Stimulated activated CD4-positive, alpha-beta T cell treated with anti-CD3 and anti-CD28 coated beads, Interleukin-15, amount 100 ng/mL, for 1 hour (primary cell): ENCODE results near the gene NELL2.
A peak's percentile ranks its signal among the peaks of the same experiment; 100 is the strongest.
"Not testable (repeated sequence)": the region's sequence is repeated elsewhere in the genome, so short reads cannot be mapped to it uniquely, and the experiment has no call there.

Source experiments
- DNase-seq, 2 donors: peaks; one replicate each; pipeline ENCODE4 v3.0.0-alpha.2; 2020; ENCODE audit warnings: low read depth in 1 of 2, low spot score in 1 of 2

Gene NELL2

DNA sequence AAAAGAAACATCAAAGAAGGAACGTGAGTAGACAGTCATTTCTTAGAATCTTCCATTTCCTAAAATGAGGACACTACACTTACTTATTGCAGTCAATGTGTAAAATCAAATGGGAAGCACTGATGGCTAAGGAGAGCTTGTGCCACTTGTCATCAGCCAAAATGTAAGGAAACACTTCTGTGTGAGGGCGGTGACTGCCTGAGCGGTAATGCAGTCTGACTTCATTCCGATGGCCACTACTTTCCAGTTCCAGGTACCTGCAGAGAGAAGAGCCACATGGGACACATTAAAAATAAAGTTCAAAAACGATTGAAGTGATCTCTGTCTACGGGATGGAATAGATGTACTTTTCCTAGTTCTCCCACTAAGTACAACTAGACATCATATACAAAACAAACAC is 96.3 kb downstream of the NELL2 start:
- DNase-seq, result no peak

DNA sequence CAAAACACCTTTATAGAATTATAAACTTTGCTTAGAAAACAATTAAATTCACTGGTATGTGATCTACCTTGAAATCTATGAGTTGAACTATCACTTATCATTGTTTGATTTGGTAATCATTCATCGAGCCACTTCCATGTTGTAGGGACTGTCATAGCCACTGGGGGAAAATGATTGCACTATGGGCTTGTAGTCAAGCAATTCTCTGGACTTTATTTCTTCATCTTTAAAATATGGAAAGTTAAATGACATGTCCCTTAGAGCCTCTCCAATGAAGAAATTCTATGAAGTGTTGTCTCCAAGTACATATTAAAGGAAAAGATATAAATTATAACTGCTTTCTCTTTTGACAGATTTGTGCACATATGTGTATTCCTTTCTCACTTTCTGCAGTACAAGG is 97.3 kb downstream of the NELL2 start:
- DNase-seq, result no peak

DNA sequence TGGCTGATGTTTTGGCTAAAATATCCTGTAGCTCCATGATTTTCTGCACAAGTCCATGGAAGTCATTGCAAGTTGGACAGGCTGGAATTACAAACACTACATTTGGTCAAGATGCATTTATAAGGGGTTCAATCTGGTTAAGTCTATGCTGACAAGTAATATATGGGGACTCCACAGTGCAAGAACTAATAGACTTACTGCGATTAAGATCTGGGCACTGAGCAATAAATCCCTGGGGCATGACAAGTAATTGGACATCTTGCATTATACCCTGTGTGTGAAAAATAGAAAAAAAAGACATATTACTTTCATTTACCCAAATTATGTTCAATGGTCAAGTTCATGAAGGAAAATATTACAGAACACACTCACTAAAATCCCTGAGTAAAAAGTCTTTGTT is 99.1 kb downstream of the NELL2 start:
- DNase-seq, result no peak

DNA sequence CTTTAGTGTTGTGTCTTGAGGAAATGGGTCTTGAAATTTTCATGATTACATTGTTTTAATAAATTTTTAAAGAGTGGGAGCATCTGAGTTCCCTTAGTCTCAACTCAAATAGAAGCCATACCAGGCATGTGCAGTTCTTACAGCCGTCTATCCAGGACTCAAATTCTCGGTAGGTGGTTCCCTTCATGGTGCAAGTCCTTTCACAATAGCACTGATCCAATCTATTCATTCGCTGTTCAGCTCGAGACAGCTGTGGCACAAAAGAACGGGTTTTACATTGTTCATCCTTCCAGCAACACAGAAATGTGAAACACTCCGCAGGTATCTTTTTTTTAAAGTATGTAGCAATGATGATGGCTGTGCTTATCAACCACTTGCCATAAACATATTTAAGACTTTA is 100.2 kb downstream of the NELL2 start:
- DNase-seq, result no peak

GRCh38 chr12:44774815-44775411 is 101.2 kb downstream of the NELL2 start:
- DNase-seq, result peak; percentile 21 to 35

DNA sequence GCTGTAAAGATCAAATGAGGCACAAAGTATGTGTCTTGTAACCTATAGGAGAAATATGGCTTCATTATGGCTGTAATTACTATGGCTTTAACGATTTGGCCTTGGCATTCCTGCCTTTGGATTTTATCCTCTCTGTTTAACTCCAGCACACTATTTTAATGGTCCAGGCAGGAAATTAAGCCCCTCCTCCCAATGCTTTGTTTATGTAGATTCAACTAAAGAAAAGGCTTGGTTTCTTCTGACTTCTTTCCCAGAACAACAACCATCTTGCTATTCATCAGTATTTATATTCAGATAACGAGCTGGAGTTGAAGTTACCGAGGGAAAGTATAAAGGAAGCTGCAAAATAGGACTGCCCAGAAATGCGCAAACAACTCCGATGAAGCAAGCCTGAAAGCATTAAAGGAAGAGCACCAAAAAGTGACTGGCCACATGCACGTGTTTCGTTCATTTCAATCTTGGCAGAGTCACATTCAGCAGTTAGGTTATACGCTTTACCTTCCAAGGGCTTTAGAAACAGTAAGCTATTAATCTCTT is 104.6 kb downstream of the NELL2 start:
- no peak for DNase-seq

GRCh38 chr12:44765796-44766195 is 110.3 kb downstream of the NELL2 start:
- DNase-seq, result no peak

DNA sequence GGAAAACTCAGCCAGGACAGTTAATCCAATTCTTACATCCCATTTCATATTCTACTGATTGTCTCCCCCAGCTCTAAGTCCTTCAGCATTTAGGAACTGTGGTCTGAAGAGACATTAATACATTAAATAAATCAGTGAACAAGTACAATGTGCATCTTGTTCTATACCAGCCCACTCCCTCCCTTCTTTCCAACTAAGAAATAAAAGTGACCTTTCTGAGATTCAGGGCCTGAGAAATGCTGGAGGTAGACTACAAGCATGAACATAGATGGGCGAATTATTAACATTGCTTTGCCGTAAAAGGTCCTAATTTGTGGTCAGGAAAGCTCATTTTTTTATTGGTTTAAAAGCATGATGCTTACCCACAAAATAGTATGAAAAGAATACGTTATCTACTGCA is 113.1 kb downstream of the NELL2 start:
- DNase-seq, result no peak

DNA sequence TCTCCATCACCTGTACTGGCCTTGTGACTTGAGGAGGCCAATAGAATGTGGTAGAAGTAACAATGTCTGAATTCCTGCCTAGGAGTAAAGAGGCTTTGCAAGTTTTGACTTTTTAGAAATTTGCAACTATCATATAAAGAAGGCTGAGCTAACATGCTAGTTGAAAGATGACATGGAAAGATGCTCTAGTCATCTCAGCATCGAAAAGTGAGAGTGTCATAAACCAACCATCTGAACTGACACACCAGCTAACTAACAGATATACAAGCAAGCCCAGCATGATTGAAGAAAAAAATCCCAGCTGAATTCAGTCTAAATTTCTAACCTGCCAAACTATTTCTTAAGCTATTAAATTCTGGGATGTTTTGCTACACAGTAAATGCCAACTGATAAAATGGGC is 116.8 kb downstream of the NELL2 start:
- DNase-seq, result no peak

DNA sequence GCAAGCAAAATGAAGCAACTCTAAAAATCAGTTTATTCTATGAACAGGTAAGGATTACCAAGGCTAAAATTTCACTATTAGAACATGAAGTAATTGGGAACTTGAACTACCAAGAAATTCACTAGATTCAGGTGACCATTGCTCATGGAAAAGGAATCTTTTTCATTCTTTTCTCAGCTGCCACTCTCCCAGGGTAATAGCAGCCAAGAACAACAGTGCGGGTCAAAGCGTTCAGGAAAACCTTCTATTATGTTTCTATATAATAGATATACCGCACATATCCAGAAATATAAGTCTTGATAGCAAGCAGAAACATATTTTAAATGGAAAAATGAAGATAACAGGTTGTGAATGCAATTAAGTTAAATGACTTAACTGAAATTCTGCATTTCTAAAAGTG is 125.6 kb downstream of the NELL2 start:
- no peak for DNase-seq

- no peak for DNase-seq
These were observed 126.5 kb downstream of the NELL2 start for GRCh38 chr12:44749566-44749965.

GRCh38 chr12:44748950-44749468 is 127.1 kb downstream of the NELL2 start:
- DNase-seq, result no peak

DNA sequence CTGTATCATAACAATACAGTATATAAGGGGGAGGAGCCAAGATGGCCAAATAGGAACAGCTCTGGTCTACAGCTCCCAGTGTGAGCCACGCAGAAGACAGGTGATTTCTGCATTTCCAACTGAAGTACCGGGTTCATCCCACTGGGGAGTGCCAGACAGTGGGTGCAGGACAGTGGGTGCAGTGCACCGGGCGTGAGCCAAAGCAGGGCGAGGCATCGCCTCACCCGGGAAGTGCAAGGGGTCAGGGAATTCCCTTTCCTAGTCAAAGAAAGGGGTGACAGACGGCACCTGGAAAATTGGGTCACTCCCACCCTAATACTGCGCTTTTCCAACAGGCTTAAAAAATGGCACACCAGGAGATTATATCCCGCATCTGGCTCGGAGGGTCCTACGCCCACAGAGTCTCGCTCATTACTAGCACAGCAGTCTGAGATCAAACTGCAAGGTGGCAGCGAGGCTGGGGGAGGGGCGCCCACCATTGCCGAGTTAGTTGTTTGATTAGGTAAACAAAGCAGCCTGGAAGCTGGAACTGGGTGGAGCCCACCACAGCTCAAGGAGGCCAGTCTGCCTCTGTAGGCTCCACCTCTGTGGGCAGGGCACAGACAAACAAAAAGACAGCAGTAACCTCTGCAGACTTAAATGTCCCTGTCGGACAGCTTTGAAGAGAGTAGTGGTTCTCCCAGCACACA is 134.7 kb downstream of the NELL2 start:
- not testable (repeated sequence) for DNase-seq

GRCh38 chr12:44738051-44738450 is 138.1 kb downstream of the NELL2 start:
- DNase-seq, result no peak

DNA sequence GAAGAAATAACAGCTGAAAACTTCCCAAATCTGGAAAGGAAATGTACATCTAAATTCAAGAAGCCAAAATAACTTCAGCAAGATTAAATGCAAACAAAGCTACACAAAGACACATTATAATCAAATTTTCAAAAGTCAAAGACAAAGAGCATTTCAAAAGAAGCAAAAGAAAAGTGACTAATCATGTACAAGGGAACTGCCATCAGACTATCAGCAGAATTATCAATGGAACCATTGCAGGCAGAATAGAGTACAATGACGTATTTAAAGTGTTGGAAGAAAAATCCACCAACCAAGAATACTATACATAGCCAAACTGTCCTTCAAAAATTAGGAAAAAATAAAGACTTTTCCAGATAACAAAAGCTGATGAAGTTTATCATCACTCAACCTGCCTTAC is 147.5 kb downstream of the NELL2 start:
- DNase-seq, result no peak

DNA sequence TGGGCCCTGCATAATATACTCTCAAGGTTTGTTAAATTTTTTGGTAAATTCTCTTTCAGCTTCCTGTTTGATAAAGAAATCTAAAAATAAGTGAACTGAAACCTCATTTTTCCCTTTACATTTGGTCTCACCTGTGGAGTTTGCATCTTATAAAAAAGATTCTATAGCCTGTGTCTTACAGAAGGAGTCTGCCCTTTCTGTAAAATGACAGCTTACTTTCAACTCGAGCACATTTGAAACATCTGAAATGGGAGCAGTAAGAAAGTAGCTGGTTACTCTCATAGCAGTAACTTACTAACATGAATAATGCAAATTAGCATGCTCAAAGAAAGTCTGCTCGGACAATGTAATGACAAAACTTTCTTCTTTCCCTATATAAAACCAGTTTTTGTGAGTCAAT is 155.8 kb downstream of the NELL2 start:
- no peak for DNase-seq

DNA sequence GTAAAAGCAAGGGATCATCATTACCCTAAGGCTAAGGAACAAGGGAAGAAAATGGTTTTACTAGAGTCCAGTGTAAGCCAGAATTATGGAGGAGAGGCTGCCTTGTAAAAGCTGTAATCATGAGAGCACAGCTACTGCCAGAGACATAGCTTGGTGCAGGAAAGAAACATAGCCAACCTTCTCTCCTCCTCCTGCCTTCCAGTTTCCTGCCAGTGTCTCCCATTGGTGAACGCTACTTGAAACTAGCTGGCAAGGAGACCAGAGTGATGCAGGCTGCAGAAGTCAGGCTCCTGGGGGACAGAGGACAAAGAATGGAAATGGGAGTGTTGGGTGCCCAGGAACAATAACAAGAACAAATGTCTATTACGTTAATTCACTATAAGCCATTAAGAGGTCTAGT is 158.5 kb downstream of the NELL2 start:
- no peak for DNase-seq

- DNase-seq, result no peak
These were observed 159.4 kb downstream of the NELL2 start for GRCh38 chr12:44716711-44717110.

GRCh38 chr12:44711736-44712135 is 164.4 kb downstream of the NELL2 start:
- no peak for DNase-seq

- DNase-seq, result no peak
These were observed 166.9 kb downstream of the NELL2 start for GRCh38 chr12:44709166-44709565.

DNA sequence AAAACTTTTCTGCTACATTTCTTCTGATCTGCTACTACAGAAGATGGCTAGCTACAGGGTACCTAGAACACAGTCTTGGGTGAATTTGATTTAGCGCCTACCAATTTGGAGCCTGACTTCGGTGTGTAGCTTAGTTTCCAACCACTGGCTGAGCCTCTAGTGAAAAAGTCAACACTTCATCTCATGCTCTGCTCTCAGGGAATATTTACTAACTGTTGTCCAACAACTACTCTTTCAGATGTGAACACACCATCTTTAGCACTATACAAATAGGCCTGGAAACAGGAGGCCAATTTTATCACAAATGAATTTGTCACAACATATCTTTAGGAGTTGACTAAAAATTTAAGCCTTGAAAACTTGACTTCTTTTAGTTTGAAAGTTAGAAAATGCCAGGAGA is 167.9 kb downstream of the NELL2 start:
- DNase-seq, result no peak

DNA sequence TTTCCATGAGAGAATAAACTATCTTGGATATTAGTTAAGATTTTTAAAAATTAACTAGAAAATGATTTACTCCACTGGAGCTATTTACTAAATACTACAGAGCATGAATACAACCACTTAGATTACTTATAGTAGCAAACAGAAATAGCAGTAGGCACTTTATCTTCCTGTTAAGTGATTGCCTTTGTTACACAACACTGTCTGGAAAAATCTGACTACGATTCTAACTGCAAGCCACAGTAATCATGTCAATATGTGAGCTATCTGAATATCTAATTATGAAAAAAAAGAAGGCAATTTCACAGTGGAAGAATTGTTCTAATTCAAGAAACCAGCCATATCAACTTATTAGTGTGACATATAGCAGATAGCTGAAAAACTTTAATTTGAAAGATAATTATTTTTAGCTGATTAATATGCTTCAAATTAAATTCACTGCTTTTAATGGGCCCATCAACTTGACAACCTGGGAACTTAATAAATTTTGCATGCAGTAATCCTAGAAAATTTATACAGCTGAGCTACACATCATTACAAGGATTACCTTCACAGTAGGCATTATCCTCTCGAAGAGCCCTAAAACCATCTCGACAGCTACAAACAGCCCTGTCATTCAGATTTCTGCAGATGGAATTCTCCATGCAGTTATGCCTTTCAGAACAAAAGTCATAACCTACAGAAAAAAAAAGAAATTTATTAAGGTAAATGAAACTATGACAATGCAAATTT is 172.8 kb downstream of the NELL2 start:
- no peak for DNase-seq
